ENCODE results near the gene MTX3. TPM values are rescaled to one million over a fixed set of nuclear protein-coding genes. Genes with fewer than 3 reads are reported as not detected.

MTX3 gene
- 10 to 100 TPM; 13.3 to 16.8 TPM for total RNA-seq

- no peaks in the 10 kb centered on the region for H3K9me3 Mint-ChIP-seq
- peak; percentile 93 for DNase-seq
- peak within 1 kb of the TSS; percentile 84 for H3K4me3 Mint-ChIP-seq
- peak within 1 kb of the TSS; percentile 96 for H3K27ac Mint-ChIP-seq
- H3K27me3 Mint-ChIP-seq, result peaks cover 2% of the 10 kb centered on the region
- H3K4me1 Mint-ChIP-seq (ENCODE audit: low read depth), result peaks cover 40% of the 10 kb centered on the region
- intact Hi-C loops (cut with micrococcal nuclease), result loop anchor here (1.0 to 10.0 kb wide), 15 partner anchors 10 to 478 kb away; partner anchors contain the start of genes TENT2 and ZFYVE16
- peaks cover 25% of the 10 kb centered on the region for H3K36me3 Mint-ChIP-seq
- ChIA-PET CTCF (interaction anchor here (0.6 to 2.7 kb wide), 7 partner anchors 28 to 305 kb away, joined by 3 to 13 read pairs (median 4); no protein-coding TSS in a partner anchor), POLR2A (interaction anchor here (0.7 to 1.9 kb wide), 11 partner anchors 10 to 756 kb away, joined by 3 to 37 read pairs (median 5); partner anchors contain the start of gene HOMER1)
Measured at GRCh38 chr5:79990598-79991507, at the start of gene MTX3. Gene MTX3, minus strand, starts transcription at chr5:79991262. Its CDS starts 24 bp downstream, at chr5:79991238.

GRCh38 chr5:80039650-80040049 is 48.6 kb upstream of the MTX3 start:
- ChIA-PET POLR2A (no interaction called here), CTCF (interaction anchor here (1.2 kb wide), 1 partner anchor 44 kb away, joined by 4 read pairs; no protein-coding TSS in a partner anchor)
- H3K9me3 Mint-ChIP-seq, result no peaks in the 10 kb centered on the region
- no peaks in the 10 kb centered on the region for H3K36me3 Mint-ChIP-seq
- H3K4me3 Mint-ChIP-seq, result no peak overlapping the region
- H3K27me3 Mint-ChIP-seq, result peaks cover 43% of the 10 kb centered on the region
- DNase-seq, result no peak
- H3K27ac Mint-ChIP-seq, result no peak overlapping the region
- peaks cover 22% of the 10 kb centered on the region for H3K4me1 Mint-ChIP-seq (ENCODE audit: low read depth)
- intact Hi-C loops (cut with micrococcal nuclease), result loop anchor here (5.0 kb wide), 2 partner anchors 477 to 527 kb away; partner anchors contain the start of gene HOMER1

- Mint-ChIP-seq H3K4me3 (no peak overlapping the region), H3K27ac (no peak overlapping the region), H3K4me1 (ENCODE audit: low read depth) (peaks cover 37% of the 10 kb centered on the region), H3K36me3 (no peaks in the 10 kb centered on the region), H3K9me3 (no peaks in the 10 kb centered on the region), H3K27me3 (peaks cover 56% of the 10 kb centered on the region)
- ChIA-PET CTCF (interaction anchor here (0.8 to 1.2 kb wide), 4 partner anchors 19 to 158 kb away, joined by 3 to 6 read pairs (median 4); no protein-coding TSS in a partner anchor), POLR2A (interaction anchor here (0.7 to 2.8 kb wide), 7 partner anchors 13 to 74 kb away, joined by 3 to 16 read pairs (median 4); no protein-coding TSS in a partner anchor)
- intact Hi-C loops (cut with micrococcal nuclease), result loop anchor here (1.0 to 5.0 kb wide), 5 partner anchors 20 to 525 kb away; partner anchors contain the start of gene HOMER1
- no peak for DNase-seq
Measured at GRCh38 chr5:80037366-80037765, 46.3 kb upstream of the MTX3 start.

GRCh38 chr5:80036615-80037014 is 45.6 kb upstream of the MTX3 start:
- intact Hi-C loops (cut with micrococcal nuclease), result loop anchor here (1.0 to 5.0 kb wide), 5 partner anchors 21 to 524 kb away; partner anchors contain the start of gene HOMER1
- Mint-ChIP-seq H3K27ac (no peak overlapping the region), H3K9me3 (no peaks in the 10 kb centered on the region), H3K36me3 (no peaks in the 10 kb centered on the region), H3K4me3 (no peak overlapping the region), H3K27me3 (peaks cover 53% of the 10 kb centered on the region), H3K4me1 (ENCODE audit: low read depth) (peaks cover 37% of the 10 kb centered on the region)
- CTCF ChIA-PET, result interaction anchor here (0.8 to 1.2 kb wide), 3 partner anchors 44 to 158 kb away, joined by 3 to 6 read pairs (median 3); no protein-coding TSS in a partner anchor
- DNase-seq, result no peak
- POLR2A ChIA-PET, result interaction anchor here (0.7 to 2.8 kb wide), 6 partner anchors 12 to 74 kb away, joined by 3 to 16 read pairs (median 4); no protein-coding TSS in a partner anchor

- no peak overlapping the region for H3K27ac Mint-ChIP-seq
- intact Hi-C loops (cut with micrococcal nuclease), result loop anchor here (5.0 kb wide), 2 partner anchors 474 to 524 kb away; partner anchors contain the start of gene HOMER1
- H3K27me3 Mint-ChIP-seq, result peaks cover 47% of the 10 kb centered on the region
- no peak for DNase-seq
- peaks cover 37% of the 10 kb centered on the region for H3K4me1 Mint-ChIP-seq (ENCODE audit: low read depth)
- CTCF ChIA-PET, result no interaction called here
- H3K36me3 Mint-ChIP-seq, result no peaks in the 10 kb centered on the region
- POLR2A ChIA-PET, result interaction anchor here (1.4 to 2.8 kb wide), 2 partner anchors 11 to 73 kb away, joined by 4 to 12 read pairs; no protein-coding TSS in a partner anchor
- H3K4me3 Mint-ChIP-seq, result peak overlapping the region; percentile 25
- no peaks in the 10 kb centered on the region for H3K9me3 Mint-ChIP-seq
Measured at GRCh38 chr5:80035839-80036238, 44.8 kb upstream of the MTX3 start.

- no peak for DNase-seq
- Mint-ChIP-seq H3K9me3 (no peaks in the 10 kb centered on the region), H3K27me3 (peaks cover 45% of the 10 kb centered on the region), H3K4me1 (ENCODE audit: low read depth) (peaks cover 37% of the 10 kb centered on the region), H3K27ac (no peak within 1 kb of the TSS), H3K4me3 (peak within 1 kb of the TSS; percentile 38), H3K36me3 (no peaks in the 10 kb centered on the region)
- POLR2A ChIA-PET, result interaction anchor here (2.8 kb wide), 1 partner anchor 72 kb away, joined by 12 read pairs; no protein-coding TSS in a partner anchor
- CTCF ChIA-PET, result no interaction called here
- intact Hi-C loops (cut with micrococcal nuclease), result loop anchor here (5.0 kb wide), 2 partner anchors 473 to 523 kb away; partner anchors contain the start of gene HOMER1
Measured at GRCh38 chr5:80034962-80035821, 44.1 kb upstream of the MTX3 start, which contains the start of gene THBS4. Gene THBS4, plus strand, starts transcription at chr5:80035348. Its CDS starts 190 bp downstream, at chr5:80035538.

- H3K4me1 Mint-ChIP-seq (ENCODE audit: low read depth), result peaks cover 37% of the 10 kb centered on the region
- no peak for DNase-seq
- ChIA-PET POLR2A (no interaction called here), CTCF (no interaction called here)
- intact Hi-C loops (cut with micrococcal nuclease), result no loop called here
- no peaks in the 10 kb centered on the region for H3K9me3 Mint-ChIP-seq
- H3K27me3 Mint-ChIP-seq, result peaks cover 41% of the 10 kb centered on the region
- no peak overlapping the region for H3K4me3 Mint-ChIP-seq
- H3K27ac Mint-ChIP-seq, result no peak overlapping the region
- no peaks in the 10 kb centered on the region for H3K36me3 Mint-ChIP-seq
Measured at GRCh38 chr5:80034559-80034958, 43.5 kb upstream of the MTX3 start.

GRCh38 chr5:80033513-80033912 is 42.5 kb upstream of the MTX3 start:
- DNase-seq, result peak; percentile 57
- peaks cover 37% of the 10 kb centered on the region for H3K4me1 Mint-ChIP-seq (ENCODE audit: low read depth)
- H3K36me3 Mint-ChIP-seq, result no peaks in the 10 kb centered on the region
- intact Hi-C loops (cut with micrococcal nuclease), result loop anchor here (1.0 kb wide), 2 partner anchors 43 to 70 kb away; no protein-coding TSS in a partner anchor
- CTCF ChIA-PET, result no interaction called here
- H3K4me3 Mint-ChIP-seq, result no peak overlapping the region
- no peak overlapping the region for H3K27ac Mint-ChIP-seq
- peaks cover 37% of the 10 kb centered on the region for H3K27me3 Mint-ChIP-seq
- no peaks in the 10 kb centered on the region for H3K9me3 Mint-ChIP-seq
- POLR2A ChIA-PET, result no interaction called here

GRCh38 chr5:80031109-80031508 is 40.0 kb upstream of the MTX3 start:
- H3K27ac Mint-ChIP-seq, result no peak overlapping the region
- no peaks in the 10 kb centered on the region for H3K9me3 Mint-ChIP-seq
- no peaks in the 10 kb centered on the region for H3K36me3 Mint-ChIP-seq
- peaks cover 23% of the 10 kb centered on the region for H3K4me1 Mint-ChIP-seq (ENCODE audit: low read depth)
- H3K4me3 Mint-ChIP-seq, result no peak overlapping the region
- peaks cover 37% of the 10 kb centered on the region for H3K27me3 Mint-ChIP-seq
- CTCF ChIA-PET, result no interaction called here
- intact Hi-C loops (cut with micrococcal nuclease), result no loop called here
- no peak for DNase-seq
- POLR2A ChIA-PET, result no interaction called here

GRCh38 chr5:80026841-80027240 is 35.8 kb upstream of the MTX3 start:
- H3K4me3 Mint-ChIP-seq, result no peak overlapping the region
- POLR2A ChIA-PET, result interaction anchor here (0.6 kb wide), 1 partner anchor 13 kb away, joined by 3 read pairs; no protein-coding TSS in a partner anchor

GRCh38 chr5:80025069-80025468 is 34.0 kb upstream of the MTX3 start:
- CTCF ChIA-PET, result no interaction called here
- Mint-ChIP-seq H3K4me1 (ENCODE audit: low read depth) (no peaks in the 10 kb centered on the region), H3K9me3 (no peaks in the 10 kb centered on the region), H3K4me3 (no peak overlapping the region), H3K27ac (no peak overlapping the region), H3K27me3 (peaks cover 9% of the 10 kb centered on the region), H3K36me3 (no peaks in the 10 kb centered on the region)
- POLR2A ChIA-PET, result interaction anchor here (1.7 kb wide), 1 partner anchor 12 kb away, joined by 4 read pairs; no protein-coding TSS in a partner anchor
- intact Hi-C loops (cut with micrococcal nuclease), result no loop called here
- DNase-seq, result no peak

More at GRCh38 chr5:80026841-80027240, 35.8 kb upstream of the MTX3 start:
- Mint-ChIP-seq H3K4me1 (ENCODE audit: low read depth) (no peaks in the 10 kb centered on the region), H3K9me3 (no peaks in the 10 kb centered on the region), H3K27ac (no peak overlapping the region), H3K36me3 (no peaks in the 10 kb centered on the region), H3K27me3 (peaks cover 12% of the 10 kb centered on the region)
- intact Hi-C loops (cut with micrococcal nuclease), result no loop called here
- CTCF ChIA-PET, result no interaction called here
- no peak for DNase-seq

Measured in activated CD4-positive, alpha-beta memory T cell treated with anti-CD3 and anti-CD28 coated beads for 36 hours (primary cell).